GM12873 (cell line): ENCODE data around the gene ATOH8.

Source experiments
- TF ChIP-seq, protein P1 (sequence below): IDR thresholded peaks from 2 replicates; pipeline ENCODE4 v1.5.1; 2012; ENCODE audit warnings: low read depth, mild to moderate bottlenecking, moderate library complexity, low read length, control low read depth; ENCODE audit not compliant: insufficient read depth; ENCODE audit errors: missing control alignments

Gene ATOH8

DNA sequence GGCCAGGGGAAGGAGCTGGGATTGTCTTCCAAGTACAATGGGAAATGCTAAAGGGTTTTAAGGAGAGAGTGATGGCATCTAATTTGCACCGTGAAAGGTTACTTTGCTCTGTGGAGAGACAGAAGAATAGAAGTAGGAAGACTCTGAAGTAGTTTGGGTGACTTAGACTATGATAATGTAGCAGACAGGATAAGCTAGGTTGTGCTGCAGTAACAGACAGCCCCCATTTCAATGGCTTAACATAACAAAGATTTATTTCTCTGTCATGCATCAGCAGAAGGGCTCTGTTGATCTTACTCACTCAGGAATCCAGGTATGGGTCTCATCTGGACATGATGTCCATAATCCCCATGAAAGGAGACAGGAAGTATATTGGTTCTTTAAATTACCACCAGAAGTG lies 33.3 kb upstream of the ATOH8 start:
- TF ChIP-seq, protein P1, sequence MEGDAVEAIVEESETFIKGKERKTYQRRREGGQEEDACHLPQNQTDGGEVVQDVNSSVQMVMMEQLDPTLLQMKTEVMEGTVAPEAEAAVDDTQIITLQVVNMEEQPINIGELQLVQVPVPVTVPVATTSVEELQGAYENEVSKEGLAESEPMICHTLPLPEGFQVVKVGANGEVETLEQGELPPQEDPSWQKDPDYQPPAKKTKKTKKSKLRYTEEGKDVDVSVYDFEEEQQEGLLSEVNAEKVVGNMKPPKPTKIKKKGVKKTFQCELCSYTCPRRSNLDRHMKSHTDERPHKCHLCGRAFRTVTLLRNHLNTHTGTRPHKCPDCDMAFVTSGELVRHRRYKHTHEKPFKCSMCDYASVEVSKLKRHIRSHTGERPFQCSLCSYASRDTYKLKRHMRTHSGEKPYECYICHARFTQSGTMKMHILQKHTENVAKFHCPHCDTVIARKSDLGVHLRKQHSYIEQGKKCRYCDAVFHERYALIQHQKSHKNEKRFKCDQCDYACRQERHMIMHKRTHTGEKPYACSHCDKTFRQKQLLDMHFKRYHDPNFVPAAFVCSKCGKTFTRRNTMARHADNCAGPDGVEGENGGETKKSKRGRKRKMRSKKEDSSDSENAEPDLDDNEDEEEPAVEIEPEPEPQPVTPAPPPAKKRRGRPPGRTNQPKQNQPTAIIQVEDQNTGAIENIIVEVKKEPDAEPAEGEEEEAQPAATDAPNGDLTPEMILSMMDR: no peak

DNA sequence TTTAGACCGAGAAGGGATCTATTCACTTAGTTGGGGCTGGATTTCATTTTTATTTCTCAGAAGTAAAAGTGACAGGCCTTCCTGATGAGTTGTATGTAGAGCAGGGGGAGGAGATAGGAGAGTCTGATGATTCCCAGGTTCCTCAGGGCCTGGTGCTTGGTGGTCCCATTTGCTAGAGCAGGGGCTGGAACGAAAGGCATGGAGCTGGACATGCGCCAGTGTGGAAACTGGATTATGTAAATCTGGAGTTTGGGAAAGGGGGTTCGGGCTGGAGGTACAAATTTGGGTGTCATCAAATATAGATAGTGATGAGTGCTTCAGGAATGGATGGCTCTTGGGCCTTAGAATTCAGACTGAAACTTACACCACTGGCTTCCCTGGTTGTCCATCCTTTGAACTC lies 32.1 kb upstream of the ATOH8 start:
- TF ChIP-seq, protein P1: no peak

- TF ChIP-seq, protein P1: no peak
These were observed 31.3 kb upstream of the ATOH8 start for GRCh38 chr2:85722519-85722918.

DNA sequence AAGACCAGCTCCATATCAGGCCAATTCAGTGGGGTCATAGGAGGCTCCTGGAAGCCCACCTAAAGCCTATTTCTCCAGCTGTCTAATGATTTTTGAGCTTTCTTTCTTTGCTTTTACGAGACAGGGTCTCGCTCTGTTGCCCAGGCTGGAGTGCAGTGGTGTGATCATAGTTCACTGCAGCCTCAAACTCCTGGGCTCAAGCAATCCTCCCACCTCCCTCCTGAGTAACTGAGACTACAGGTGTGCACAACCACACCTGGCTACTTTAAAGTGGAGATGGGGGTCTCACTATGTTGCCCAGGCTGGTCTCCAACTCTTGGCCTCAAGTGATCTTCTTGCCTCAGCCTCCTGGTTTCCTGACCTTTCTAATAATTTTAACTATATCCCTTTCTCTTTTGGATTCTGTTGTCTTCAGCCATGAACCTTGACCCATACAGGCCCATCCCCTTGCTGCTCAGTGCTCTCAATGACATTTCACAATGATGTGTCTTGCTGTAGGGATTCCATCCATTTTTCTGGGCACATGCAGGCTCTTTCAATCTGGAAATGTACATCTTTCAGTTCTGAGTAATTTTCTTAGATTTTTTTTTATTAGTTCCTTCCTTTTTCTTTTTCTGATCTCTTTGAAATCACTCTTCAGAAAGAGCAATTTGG lies 30.0 kb upstream of the ATOH8 start:
- TF ChIP-seq, protein P1: no peak

DNA sequence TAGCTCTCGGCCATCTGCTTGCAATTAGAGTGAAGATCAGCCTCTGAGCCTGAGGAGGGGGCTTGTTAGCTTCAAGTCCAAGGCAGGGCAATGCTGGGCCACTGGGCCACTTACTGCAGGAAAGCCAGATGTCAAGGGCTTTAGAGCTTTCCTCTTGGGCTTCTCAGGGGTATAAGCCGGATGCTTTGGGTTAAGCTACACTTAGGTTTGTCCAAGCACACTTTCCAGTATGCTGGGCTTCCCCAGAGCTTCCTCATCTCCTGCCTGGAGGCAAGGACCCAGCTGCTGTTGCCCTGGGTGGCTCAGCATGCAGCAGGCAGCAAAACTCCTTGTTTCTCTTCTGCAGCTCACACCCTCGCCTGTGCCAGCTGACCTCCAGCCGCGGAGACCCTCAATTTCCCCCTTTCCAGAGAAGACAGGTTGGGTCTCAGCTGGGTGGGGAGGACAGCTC lies 29.0 kb upstream of the ATOH8 start:
- TF ChIP-seq, protein P1: no peak

- TF ChIP-seq, protein P1: no peak
These were observed 28.3 kb upstream of the ATOH8 start for GRCh38 chr2:85725451-85725850.

GRCh38 chr2:85727798-85728197 lies 26.0 kb upstream of the ATOH8 start:
- TF ChIP-seq, protein P1: no peak
